Transverse colon (tissue), 4 donors: Measurements from ENCODE around the gene LGI4. TPM values are rescaled to one million over a fixed set of nuclear protein-coding genes. Genes with fewer than 3 reads are reported as not detected.

ENCODE experiments used
- DNase-seq: peaks from one replicate; pipeline ENCODE4 v3.0.0-alpha.2; 2019
- H3K27ac ChIP-seq, 4 donors: fragments of 200-600 bp; sonication (generic); 2 replicates each; pipeline ENCODE4 v1.5.1; 2016 to 2018; ENCODE audit warnings: inconsistent platforms in 4 of 4
- H3K27me3 ChIP-seq: fragments of 200-600 bp; sonication (generic); 2 replicates; pipeline ENCODE4 v1.5.1; 2017; ENCODE audit warnings: inconsistent platforms
- H3K36me3 ChIP-seq, 4 donors: fragments of 200-600 bp; sonication (generic); 2 replicates each; pipeline ENCODE4 v1.5.1; 2017 to 2019; ENCODE audit warnings: inconsistent platforms in 4 of 4
- H3K4me1 ChIP-seq, 4 donors: fragments of 200-600 bp; sonication (generic); 2 replicates each; pipeline ENCODE4 v1.5.1; 2017 to 2020; ENCODE audit warnings: inconsistent platforms in 4 of 4
- H3K4me3 ChIP-seq, 4 donors: fragments of 200-600 bp; sonication (generic); 1 replicate in 1 of 4; 2 replicates in 3 of 4; pipeline versions ENCODE4 v1.5.1 to v1.6.1; 2017 to 2019; ENCODE audit warnings: inconsistent platforms in 4 of 4
- H3K9me3 ChIP-seq, 2 donors: fragments of 200-600 bp; sonication (generic); 2 replicates each; pipeline ENCODE4 v1.5.1; 2017 to 2019; ENCODE audit warnings: inconsistent platforms in 2 of 2
- CTCF ChIP-seq, 5 experiments: fragments of 200-600 bp in 3 of 5; fragments of 450-650 bp in 2 of 5; sonication (generic) in 3 of 5; IDR thresholded peaks; 1 replicate in 2 of 5; 2 replicates in 3 of 5; pipeline ENCODE4 v1.5.1; 2016 to 2017; ENCODE audit warnings: antibody characterized with exemption in 5 of 5, inconsistent platforms in 3 of 5, mild to moderate bottlenecking in 2 of 5, moderate library complexity in 1 of 5
- EP300 ChIP-seq: sonication (generic); formaldehyde crosslinking; IDR thresholded peaks from one replicate; pipeline ENCODE4 v1.6.1; 2017; ENCODE audit warnings: antibody characterized with exemption, low read depth
- POLR2A ChIP-seq: fragments of 450-650 bp; IDR thresholded peaks from one replicate; pipeline ENCODE4 v1.6.1; 2016; ENCODE audit warnings: antibody characterized with exemption, mild to moderate bottlenecking, moderate library complexity
- POLR2AphosphoS5 ChIP-seq, 3 donors: sonication (generic); formaldehyde crosslinking; IDR thresholded peaks; one replicate each; pipeline ENCODE4 v1.6.1; 2016; ENCODE audit warnings: antibody characterized with exemption in 3 of 3
- WGBS, 2 donors: methylation state at CpG; one replicate each; pipeline ENCODE4 v1.1.5; 2018; ENCODE audit warnings: low coverage in 1 of 2; 5-methylcytosine and 5-hydroxymethylcytosine counted together
- in situ Hi-C, 4 donors: fragments of 200-750 bp; cut with MboI; loops; one replicate each; pipeline versions ENCODE4 v1.15.0 to v1.15.1; 2017; ENCODE audit warnings: low sequenced_read_pairs in 3 of 4, low pct_ligation_motif_present in 1 of 4, low pct_unique_long_range_greater_than_20kb in 1 of 4
- intact Hi-C: fragments of 100-400 bp; cut with DNase I; formaldehyde crosslinking; loops from one replicate; pipeline ENCODE4 v1.15.1; 2023; ENCODE audit warnings: low total_unique reads
- total RNA-seq, 4 donors: library from RNA; depleted of rRNA; stranded (reverse); fragments of >200 nt; gene quantifications; one replicate each; pipeline ENCODE4 v1.1.0, GENCODE V29; 2016

The LGI4 gene
- total RNA-seq, 4 donors from 2014 or later: 9.8 to 71.8 (median 25.9) TPM

- Histone ChIP-seq H3K27me3 (no peaks in the 10 kb centered on the region), H3K36me3 (no peaks in the 10 kb centered on the region), H3K27ac (no peak overlapping the region), H3K4me3 (no peak overlapping the region), H3K9me3 (no peaks in the 10 kb centered on the region), H3K4me1 (no peaks in the 10 kb centered on the region)
- TF ChIP-seq EP300 (no peak), CTCF (IDR thresholded peaks at IDR 0.05) (no peak), POLR2AphosphoS5 (IDR thresholded peaks at IDR 0.05) (no peak), POLR2A (no peak)
- 82% methylated on average over 15 of the region's 15 CpGs; no CpG with 5 or more reads in 1 of the 2 donors for WGBS, 2 donors
- in situ Hi-C loops: no loop called here
- intact Hi-C loops: no loop called here
- DNase-seq: no peak
These were observed 51.0 kb downstream of the LGI4 start for GRCh38 chr19:35083691-35084508.

- no peak for DNase-seq
- WGBS, 2 donors: 88% methylated on average over 6 of the region's 6 CpGs; no CpG with 5 or more reads in 1 of the 2 donors
- no peak overlapping the region for H3K4me3 ChIP-seq
- H3K9me3 ChIP-seq: no peaks in the 10 kb centered on the region
- no peaks in the 10 kb centered on the region for H3K4me1 ChIP-seq
- no peak overlapping the region for H3K27ac ChIP-seq
- H3K27me3 ChIP-seq: no peaks in the 10 kb centered on the region
- in situ Hi-C loops (no loop called here), intact Hi-C loops (no loop called here)
- no peaks in the 10 kb centered on the region for H3K36me3 ChIP-seq
- TF ChIP-seq CTCF (IDR thresholded peaks at IDR 0.05): no peak
- no peak for TF ChIP-seq POLR2A
- no peak for TF ChIP-seq POLR2AphosphoS5 (IDR thresholded peaks at IDR 0.05)
- no peak for TF ChIP-seq EP300
These were observed 53.7 kb downstream of the LGI4 start for GRCh38 chr19:35081201-35081600.

- no peak for TF ChIP-seq POLR2A
- no peak for TF ChIP-seq POLR2AphosphoS5 (IDR thresholded peaks at IDR 0.05)
- TF ChIP-seq CTCF (IDR thresholded peaks at IDR 0.05): no peak
- TF ChIP-seq EP300: no peak
- 92% methylated on average over 9 of the region's 16 CpGs; no CpG with 5 or more reads in 1 of the 2 donors for WGBS, 2 donors
- no peak for DNase-seq
- no peak overlapping the region for H3K27ac ChIP-seq
- H3K4me1 ChIP-seq: no peaks in the 10 kb centered on the region
- no peaks in the 10 kb centered on the region for H3K27me3 ChIP-seq
- intact Hi-C loops: no loop called here
- in situ Hi-C loops: no loop called here
- no peaks in the 10 kb centered on the region for H3K9me3 ChIP-seq
- H3K4me3 ChIP-seq: no peak overlapping the region
- H3K36me3 ChIP-seq: no peaks in the 10 kb centered on the region
These were observed 54.2 kb downstream of the LGI4 start for GRCh38 chr19:35080613-35081170.

- 85% methylated on average over 14 of the region's 14 CpGs; no CpG with 5 or more reads in 1 of the 2 donors for WGBS, 2 donors
- H3K4me3 ChIP-seq: no peak overlapping the region
- no peak for DNase-seq
- H3K36me3 ChIP-seq: no peaks in the 10 kb centered on the region
- H3K27me3 ChIP-seq: no peaks in the 10 kb centered on the region
- TF ChIP-seq POLR2A: no peak
- no peak for TF ChIP-seq EP300
- no peak for TF ChIP-seq POLR2AphosphoS5 (IDR thresholded peaks at IDR 0.05)
- TF ChIP-seq CTCF (IDR thresholded peaks at IDR 0.05): no peak
- intact Hi-C loops: no loop called here
- no peaks in the 10 kb centered on the region for H3K9me3 ChIP-seq
- no peaks in the 10 kb centered on the region for H3K4me1 ChIP-seq
- no peak overlapping the region for H3K27ac ChIP-seq
- in situ Hi-C loops: no loop called here
These were observed 55.0 kb downstream of the LGI4 start for GRCh38 chr19:35079826-35080225.
